Stromal cell of bone marrow (primary cell): ENCODE results near the gene PRDM8.

Experiments used
- DNase-seq: peaks from one replicate; pipeline ENCODE4 v3.0.0-alpha.2; 2012; ENCODE audit warnings: low read depth

Gene PRDM8

DNA sequence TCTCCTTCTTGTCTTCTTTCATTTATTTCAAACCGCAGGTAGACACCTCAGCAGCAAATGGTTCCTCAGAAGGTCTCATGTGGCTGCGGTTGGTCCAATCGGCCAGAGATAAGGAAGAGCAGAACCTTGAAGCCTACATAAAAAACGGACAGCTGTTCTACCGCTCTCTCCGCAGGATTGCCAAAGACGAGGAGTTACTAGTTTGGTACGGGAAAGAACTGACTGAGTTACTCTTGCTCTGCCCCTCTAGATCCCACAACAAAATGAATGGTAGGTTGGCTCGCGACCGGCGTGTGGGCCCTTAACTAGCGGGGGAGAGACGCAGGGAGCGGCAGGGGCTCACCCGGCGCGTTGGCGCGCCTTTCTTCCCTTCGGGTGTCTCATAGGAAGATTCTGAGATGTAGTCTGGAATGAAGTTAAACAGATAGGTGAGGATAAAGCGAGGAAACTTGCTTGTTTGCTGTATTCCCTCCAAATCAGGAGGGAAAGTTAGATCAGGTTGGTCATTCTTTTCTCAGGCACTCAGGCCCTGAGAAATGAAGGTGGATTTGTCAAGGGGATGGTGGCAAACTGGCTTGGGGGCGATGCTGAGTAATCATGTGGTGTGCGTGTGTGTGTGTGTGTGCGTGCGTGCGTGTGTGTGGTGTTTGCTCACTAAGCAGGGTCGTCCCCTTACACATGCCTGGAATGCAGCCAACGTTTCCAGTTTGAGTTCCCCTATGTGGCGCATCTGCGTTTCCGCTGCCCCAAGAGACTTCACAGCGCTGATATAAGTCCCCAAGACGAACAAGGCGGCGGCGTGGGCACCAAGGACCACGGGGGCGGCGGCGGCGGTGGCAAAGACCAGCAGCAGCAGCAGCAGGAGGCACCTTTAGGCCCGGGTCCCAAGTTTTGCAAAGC is 4.2 kb downstream of the PRDM8 start:
- no peak for DNase-seq

DNA sequence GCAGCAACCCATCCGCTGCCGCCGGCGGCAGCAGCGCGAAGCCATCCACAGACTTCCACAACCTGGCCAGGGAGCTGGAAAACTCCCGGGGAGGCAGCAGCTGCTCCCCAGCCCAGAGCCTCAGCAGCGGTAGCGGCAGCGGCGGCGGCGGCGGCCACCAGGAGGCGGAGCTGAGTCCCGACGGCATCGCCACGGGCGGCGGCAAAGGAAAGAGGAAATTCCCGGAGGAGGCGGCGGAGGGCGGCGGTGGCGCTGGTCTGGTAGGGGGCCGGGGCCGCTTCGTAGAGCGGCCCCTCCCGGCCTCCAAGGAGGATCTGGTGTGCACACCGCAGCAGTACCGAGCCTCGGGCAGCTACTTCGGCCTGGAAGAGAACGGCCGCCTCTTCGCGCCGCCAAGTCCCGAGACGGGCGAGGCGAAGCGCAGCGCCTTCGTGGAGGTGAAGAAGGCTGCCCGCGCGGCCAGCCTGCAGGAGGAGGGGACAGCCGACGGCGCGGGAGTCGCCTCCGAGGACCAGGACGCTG is 4.9 kb downstream of the PRDM8 start:
- no peak for DNase-seq

DNA sequence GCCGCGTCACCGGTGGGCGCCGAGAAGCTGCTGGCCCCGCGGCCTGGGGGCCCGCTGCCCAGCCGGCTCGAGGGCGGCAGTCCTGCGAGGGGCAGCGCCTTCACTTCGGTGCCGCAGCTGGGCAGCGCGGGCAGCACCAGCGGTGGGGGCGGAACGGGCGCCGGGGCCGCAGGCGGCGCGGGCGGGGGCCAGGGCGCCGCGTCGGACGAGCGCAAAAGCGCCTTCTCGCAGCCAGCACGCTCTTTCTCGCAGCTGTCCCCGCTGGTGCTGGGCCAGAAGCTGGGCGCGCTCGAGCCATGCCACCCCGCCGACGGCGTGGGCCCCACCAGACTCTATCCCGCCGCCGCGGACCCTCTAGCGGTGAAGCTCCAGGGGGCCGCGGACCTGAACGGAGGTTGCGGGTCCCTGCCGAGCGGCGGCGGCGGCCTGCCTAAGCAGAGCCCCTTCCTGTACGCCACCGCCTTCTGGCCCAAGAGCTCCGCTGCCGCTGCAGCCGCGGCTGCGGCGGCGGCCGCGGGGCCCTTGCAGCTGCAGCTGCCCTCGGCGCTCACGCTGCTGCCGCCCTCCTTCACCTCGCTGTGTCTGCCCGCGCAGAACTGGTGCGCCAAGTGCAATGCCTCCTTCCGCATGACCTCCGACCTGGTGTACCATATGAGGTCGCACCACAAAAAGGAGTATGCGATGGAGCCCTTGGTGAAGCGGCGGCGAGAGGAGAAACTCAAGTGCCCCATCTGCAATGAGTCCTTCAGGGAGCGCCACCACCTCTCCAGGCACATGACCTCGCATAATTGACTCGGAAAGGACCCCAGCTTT is 5.6 kb downstream of the PRDM8 start:
- DNase-seq: no peak

DNA sequence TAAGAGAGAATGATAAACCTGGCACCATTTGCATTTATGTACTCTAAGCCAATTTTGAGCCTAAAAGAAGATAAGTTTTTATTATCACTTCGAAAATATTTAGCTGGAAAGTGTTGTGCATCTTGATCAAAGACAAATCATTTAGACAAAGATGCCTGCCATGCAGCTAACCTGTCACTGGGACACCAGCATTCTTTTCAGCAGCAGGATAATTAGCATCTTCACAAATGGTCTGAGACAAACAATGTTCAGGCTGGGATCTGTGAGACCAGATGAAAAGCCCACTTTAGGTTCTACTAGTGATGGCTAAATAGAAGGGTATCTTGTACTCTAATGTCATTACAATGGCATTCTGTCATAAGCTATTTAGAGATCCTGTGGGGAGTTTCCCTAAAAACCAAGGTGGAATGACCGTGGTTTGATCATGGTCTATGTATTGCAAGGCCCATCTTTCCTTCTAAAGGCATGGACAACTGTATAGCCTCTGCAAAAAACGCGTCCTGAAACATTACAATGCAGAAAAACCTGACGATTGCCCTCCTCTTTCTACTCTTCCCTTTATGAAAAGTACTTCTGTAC is 7.2 kb downstream of the PRDM8 start:
- no peak for DNase-seq

- DNase-seq: no peak
Observed at GRCh38 chr4:80206111-80206510, 8.8 kb downstream of the PRDM8 start.

- no peak for DNase-seq
Observed at GRCh38 chr4:80206521-80207171, 9.3 kb downstream of the PRDM8 start.

DNA sequence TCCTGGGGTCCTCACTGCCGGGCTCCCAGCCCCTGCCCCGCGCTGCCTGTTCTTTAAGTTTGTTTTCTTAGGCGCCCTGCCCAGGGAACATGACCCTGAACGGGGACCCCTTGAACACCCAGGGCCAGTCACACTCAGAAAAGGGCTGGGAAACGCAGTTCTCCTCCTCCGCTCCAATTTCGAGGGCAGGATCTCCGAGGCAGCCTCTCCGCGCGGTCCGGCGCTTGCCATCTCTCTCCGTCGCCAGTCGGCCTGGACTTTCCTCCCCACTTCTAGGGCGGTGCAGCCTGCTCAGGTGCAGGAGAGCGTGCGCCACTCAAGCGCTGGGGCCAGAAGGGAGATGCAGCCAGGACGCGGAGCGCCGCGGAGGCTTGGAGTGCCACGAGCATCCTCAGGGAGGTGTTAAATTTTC is 9.9 kb downstream of the PRDM8 start:
- no peak for DNase-seq

- no peak for DNase-seq
Observed at GRCh38 chr4:80207664-80208063, 10.4 kb downstream of the PRDM8 start.

- no peak for DNase-seq
Observed at GRCh38 chr4:80208610-80209339, 11.5 kb downstream of the PRDM8 start.

GRCh38 chr4:80209340-80209701 is 12.0 kb downstream of the PRDM8 start:
- DNase-seq: no peak

DNA sequence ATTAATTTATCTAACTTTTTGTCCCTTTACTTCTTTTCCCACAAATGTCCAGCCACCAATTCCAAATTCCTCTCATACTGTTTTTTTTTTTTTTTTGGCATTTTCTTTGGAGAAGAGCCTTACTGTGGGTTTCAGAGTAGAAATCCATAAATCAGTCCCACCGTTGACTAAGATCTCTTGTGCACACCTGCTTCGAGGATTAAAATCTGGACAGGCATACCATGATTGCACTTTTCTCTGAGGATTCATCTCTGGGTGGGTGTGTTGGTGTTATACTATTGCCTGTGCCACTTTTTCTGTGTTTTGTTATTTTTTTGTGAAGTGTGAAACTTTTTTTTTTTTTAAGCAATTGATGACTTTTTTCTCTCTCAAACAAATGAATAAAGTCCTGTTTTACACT is 13.2 kb downstream of the PRDM8 start:
- DNase-seq: no peak

- peak; percentile 70 for DNase-seq
Observed at GRCh38 chr4:80213117-80213815, 16.0 kb downstream of the PRDM8 start.

DNA sequence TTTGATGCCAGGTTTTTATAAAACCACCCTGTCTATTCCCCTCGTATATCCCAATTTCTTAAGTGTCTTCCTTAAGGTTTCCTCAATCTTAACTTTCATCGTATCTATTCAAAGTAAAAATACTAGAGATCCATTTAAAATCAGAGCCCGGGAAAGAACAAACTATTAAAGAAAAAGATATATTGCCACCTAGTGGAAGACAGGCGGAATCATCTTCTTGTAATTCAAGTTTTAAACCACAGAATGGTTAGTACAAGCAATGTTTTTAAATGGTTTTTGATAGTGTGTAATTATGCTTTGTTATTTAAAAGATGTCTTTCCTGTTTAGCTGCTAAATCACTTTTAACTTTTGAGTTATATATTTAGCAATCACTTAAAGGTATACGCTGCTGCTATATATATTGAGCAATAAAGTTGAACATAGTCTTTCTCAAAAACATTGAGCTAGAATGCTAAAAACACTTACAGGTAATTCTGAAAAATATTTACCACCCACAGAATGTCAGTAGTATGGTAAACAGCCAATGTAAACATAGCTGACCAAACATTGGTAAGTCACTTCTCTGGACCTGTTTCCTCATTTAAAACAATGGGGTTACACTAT is 18.2 kb downstream of the PRDM8 start:
- DNase-seq: no peak

- DNase-seq: no peak
Observed at GRCh38 chr4:80216100-80216761, 18.9 kb downstream of the PRDM8 start.

DNA sequence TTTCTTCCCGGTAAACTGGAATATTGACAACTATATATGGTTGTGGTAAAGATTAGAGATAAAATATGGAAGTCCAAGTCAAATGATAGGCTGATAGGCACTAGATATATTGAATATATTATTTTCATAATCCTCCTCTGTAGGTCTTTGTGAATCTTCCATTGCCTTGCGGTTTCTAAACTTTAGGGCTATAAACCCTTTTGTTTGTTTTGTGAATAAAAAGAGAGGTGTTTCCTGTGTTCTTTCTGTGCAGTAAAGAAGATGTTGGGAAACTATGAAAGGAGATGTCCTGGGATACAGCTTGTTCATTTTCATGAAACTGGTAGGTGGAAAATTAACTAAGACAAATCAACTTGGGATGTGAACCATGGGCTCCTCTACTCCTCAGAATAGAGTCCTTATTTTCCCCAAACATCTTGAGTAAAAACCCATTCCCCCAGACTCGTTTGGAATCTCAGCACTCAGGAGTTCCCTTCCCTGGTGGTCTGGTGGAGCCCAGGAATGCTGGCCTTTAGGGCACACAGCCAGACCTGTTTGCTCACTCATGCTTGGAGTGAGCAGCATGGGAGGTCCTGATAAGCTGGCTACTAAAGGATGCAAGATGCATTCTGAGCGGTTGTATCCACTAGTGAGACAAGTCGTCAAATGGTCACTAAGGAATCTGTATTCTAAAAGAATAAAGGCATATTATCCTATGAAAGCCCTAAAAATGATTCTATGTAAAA is 22.2 kb downstream of the PRDM8 start:
- no peak for DNase-seq

GRCh38 chr4:80220711-80221110 is 23.4 kb downstream of the PRDM8 start:
- no peak for DNase-seq

- DNase-seq: no peak
Observed at GRCh38 chr4:80221161-80221560, 23.9 kb downstream of the PRDM8 start.

GRCh38 chr4:80225595-80225994 is 28.3 kb downstream of the PRDM8 start:
- no peak for DNase-seq

DNA sequence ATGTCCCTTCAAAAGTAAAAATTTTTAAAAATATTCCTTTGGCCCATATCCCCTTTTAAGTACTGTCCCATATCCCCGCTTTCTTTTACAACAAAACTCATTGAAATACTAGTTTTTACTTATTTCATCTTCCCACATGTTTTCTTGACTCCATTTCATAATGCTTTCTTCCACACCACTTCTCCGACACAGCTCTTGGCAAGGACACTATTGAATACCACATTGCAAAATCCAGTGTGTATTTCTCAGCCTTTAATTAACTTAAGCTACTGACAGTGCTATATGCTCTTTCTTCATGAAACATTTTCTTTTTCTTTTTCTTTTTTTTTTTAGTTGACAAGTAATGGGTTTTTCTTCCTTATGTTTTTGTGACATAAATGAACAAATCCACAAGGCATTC is 28.8 kb downstream of the PRDM8 start:
- peak; percentile 35 for DNase-seq
